HepG2 (cell line): ENCODE measurements around the gene RBM5. TPM values are rescaled to one million over a fixed set of nuclear protein-coding genes. Genes with fewer than 3 reads are reported as not detected.

Experiments used
- ATAC-seq: fragments of 200-7000 bp; cut with Tn5 transposase; 3 replicates; pipeline ENCODE4 v1.9.1; 2020; ENCODE audit warnings: mild to moderate bottlenecking, moderate library complexity
- BruUV-seq: library from RNA; stranded (reverse); fragments of 400-500 nt; replicated peaks from 2 replicates; lab custom pipeline; 2021; lab: Mats Ljungman, UMichigan
- CTCF ChIA-PET: fragments of 300-600 bp; formaldehyde crosslinking; extraction: SDS; loops from one replicate; lab custom pipeline; 2021; ENCODE audit warnings: low total read pairs, inconsistent platforms, low intra/inter-chr PET ratio; lab: Yijun Ruan, JAX
- POLR2A ChIA-PET: fragments of 350-600 bp; sonication (Branson Sonifier 250); formaldehyde crosslinking; loops from one replicate; lab custom pipeline; 2020; ENCODE audit warnings: antibody characterized with exemption, inconsistent platforms; lab: Yijun Ruan, JAX
- DNase-seq: peaks from one replicate; pipeline ENCODE4 v3.0.0-alpha.2; 2015; ENCODE audit warnings: low spot score
- FAIRE-seq: peaks from 3 replicates; lab custom pipeline; 2011; peaks lifted over from hg19 to GRCh38; lab: Jason Lieb, UNC
- H2AFZ ChIP-seq: one replicate; pipeline ENCODE4 v1.6.1; 2011; ENCODE audit warnings: low read length, inconsistent platforms
- H3K27ac ChIP-seq: fragments of 300-600 bp; 3 replicates; pipeline ENCODE4 v1.8.0; 2011; ENCODE audit warnings: mixed run types, mild to moderate bottlenecking, mixed read lengths, low read length, inconsistent platforms; ENCODE audit not compliant: insufficient read depth; ENCODE audit errors: extremely low read length
- H3K27me3 ChIP-seq, 2 experiments: fragments of 200-600 bp in 1 of 2; 2 replicates in 1 of 2; 3 replicates in 1 of 2; pipeline versions ENCODE4 v1.6.0 to v1.8.0; 2011; ENCODE audit warnings: low read length in 2 of 2, mild to moderate bottlenecking in 2 of 2, moderate library complexity in 2 of 2, inconsistent platforms in 1 of 2; ENCODE audit not compliant: insufficient read depth in 2 of 2, control insufficient read depth in 1 of 2
- H3K36me3 ChIP-seq, 2 experiments: fragments of 200-600 bp in 1 of 2; replicated peaks in 1 of 2; 2 replicates in 1 of 2; 3 replicates in 1 of 2; pipeline versions ENCODE4 v1.5.1 to v1.8.0; 2011; ENCODE audit warnings: low read length in 2 of 2, inconsistent platforms in 1 of 2; ENCODE audit not compliant: insufficient read depth in 2 of 2, control insufficient read depth in 1 of 2
- H3K4me1 ChIP-seq: 2 replicates; pipeline ENCODE4 v1.5.1; 2012; ENCODE audit warnings: low read length, inconsistent platforms; ENCODE audit not compliant: insufficient read depth
- H3K4me2 ChIP-seq: 2 replicates; pipeline ENCODE4 v1.6.0; 2011; ENCODE audit warnings: low read depth, low read length, inconsistent platforms
- H3K4me3 ChIP-seq, 3 experiments: fragments of 200-600 bp in 1 of 3; sonication (generic), shearing (Covaris generic) in 1 of 3; replicated peaks in 1 of 3; 2 replicates each; pipeline ENCODE4 v1.5.1; 2011 to 2016; ENCODE audit warnings: low read length in 3 of 3, inconsistent platforms in 2 of 3, low read depth in 2 of 3, mild to moderate bottlenecking in 2 of 3, control low read depth in 1 of 3, mixed read lengths in 1 of 3; ENCODE audit not compliant: insufficient read depth in 1 of 3
- H3K79me2 ChIP-seq: one replicate; pipeline ENCODE4 v1.6.1; 2011; ENCODE audit warnings: low read length, inconsistent platforms; ENCODE audit not compliant: insufficient read depth
- H3K9ac ChIP-seq: 2 replicates; pipeline ENCODE4 v1.6.0; 2011; ENCODE audit warnings: mild to moderate bottlenecking, low read depth, low read length, inconsistent platforms; ENCODE audit not compliant: insufficient read depth
- H3K9me3 ChIP-seq: 2 replicates; pipeline ENCODE4 v1.5.1; 2012; ENCODE audit warnings: mild to moderate bottlenecking, low read length
- H4K20me1 ChIP-seq: 2 replicates; pipeline ENCODE4 v1.6.0; 2011; ENCODE audit warnings: inconsistent platforms, mild to moderate bottlenecking, low read length, moderate library complexity; ENCODE audit not compliant: insufficient read depth
- CBX5 ChIP-seq: sonication (generic); formaldehyde crosslinking; IDR thresholded peaks from 2 replicates; pipeline ENCODE4 v1.4.0; 2020; ENCODE audit warnings: missing genetic modification reagents, borderline replicate concordance
- DDIT3 ChIP-seq: sonication (generic); formaldehyde crosslinking; IDR thresholded peaks from 2 replicates; pipeline ENCODE4 v1.4.0; 2020; ENCODE audit warnings: mild to moderate bottlenecking, missing genetic modification reagents
- EP300 ChIP-seq, 3 experiments: sonication (generic) in 1 of 3; formaldehyde crosslinking in 1 of 3; IDR thresholded peaks; 2 replicates each; pipeline versions ENCODE4 v1.5.1 to v1.6.1; 2011 to 2020; ENCODE audit warnings: low read depth in 2 of 3, low read length in 2 of 3, borderline replicate concordance in 1 of 3, improper control_type of control experiment in 1 of 3, mild to moderate bottlenecking in 1 of 3, missing genetic modification reagents in 1 of 3, moderate library complexity in 1 of 3
- ISL2 ChIP-seq: sonication (generic); formaldehyde crosslinking; IDR thresholded peaks from 2 replicates; pipeline ENCODE4 v1.5.0; 2020; ENCODE audit warnings: missing genetic modification reagents
- NFYB ChIP-seq: sonication (generic); formaldehyde crosslinking; IDR thresholded peaks from 2 replicates; pipeline ENCODE4 v1.4.0; 2020; ENCODE audit warnings: missing genetic modification reagents
- PHF5A ChIP-seq: IDR thresholded peaks from one replicate; pipeline ENCODE4 v1.6.1; 2018; ENCODE audit warnings: low read depth, missing genetic modification reagents; ENCODE audit not compliant: unreplicated experiment
- TCF12 ChIP-seq, 2 experiments: fragments of 450-650 bp in 1 of 2; sonication (generic) in 1 of 2; formaldehyde crosslinking in 1 of 2; IDR thresholded peaks; 2 replicates each; pipeline versions ENCODE4 v1.6.1 to v1.8.0; 2017 to 2022; ENCODE audit warnings: antibody characterized with exemption in 1 of 2, mild to moderate bottlenecking in 1 of 2, missing genetic modification reagents in 1 of 2, moderate library complexity in 1 of 2
- ZMYM4 ChIP-seq: sonication (generic); formaldehyde crosslinking; IDR thresholded peaks from 2 replicates; pipeline ENCODE4 v1.8.1; 2023; ENCODE audit warnings: mild to moderate bottlenecking, missing genetic modification reagents
- ZNF430 ChIP-seq: sonication (generic); formaldehyde crosslinking; IDR thresholded peaks from 2 replicates; pipeline ENCODE4 v1.9.0; 2021; ENCODE audit warnings: mild to moderate bottlenecking, missing genetic modification reagents
- ZNF44 ChIP-seq: sonication (generic); formaldehyde crosslinking; IDR thresholded peaks from 2 replicates; pipeline ENCODE4 v1.5.1; 2020; ENCODE audit warnings: mild to moderate bottlenecking, missing genetic modification reagents
- ZNF547 ChIP-seq: sonication (generic); formaldehyde crosslinking; IDR thresholded peaks from 2 replicates; pipeline ENCODE4 v1.5.1; 2020; ENCODE audit warnings: mild to moderate bottlenecking, missing genetic modification reagents
- ZNF710 ChIP-seq: sonication (generic); formaldehyde crosslinking; IDR thresholded peaks from 2 replicates; pipeline ENCODE4 v1.5.0; 2020; ENCODE audit warnings: mild to moderate bottlenecking, missing genetic modification reagents, borderline replicate concordance
- ZNF879 ChIP-seq: sonication (generic); formaldehyde crosslinking; IDR thresholded peaks from 2 replicates; pipeline ENCODE4 v1.8.1; 2023; ENCODE audit warnings: missing genetic modification reagents
- ZSCAN21 ChIP-seq: sonication (generic); formaldehyde crosslinking; IDR thresholded peaks from 2 replicates; pipeline ENCODE4 v1.8.0; 2022; ENCODE audit warnings: mild to moderate bottlenecking, missing genetic modification reagents, moderate library complexity, borderline replicate concordance
- WGBS: methylation state at CpG from one replicate; pipeline ENCODE4 v1.1.6; 2017; ENCODE audit warnings: low lambda C conversion rate; 5-methylcytosine and 5-hydroxymethylcytosine counted together
- in situ Hi-C: cut with HindIII; loops from 2 replicates; pipeline ENCODE4 v1.10.0; 2017; ENCODE audit warnings: low pct_unique_long_range_greater_than_20kb; ENCODE audit not compliant: extremely low pct_ligation_motif_present
- intact Hi-C: fragments of 100-400 bp; cut with micrococcal nuclease; formaldehyde crosslinking; loops from one replicate; pipeline ENCODE4 v1.10.0; 2022; ENCODE audit not compliant: unreplicated experiment
- polyA plus RNA-seq, 8 experiments: library from polyadenylated mRNA; depleted of rRNA in 3 of 8; stranded (reverse) in 7 of 8; unstranded in 1 of 8; fragments of >200 nt; fragmentation: Illumina TruSeq in 4 of 8; extraction: Trizol in 4 of 8; gene quantifications; 2 replicates each; pipeline versions ENCODE4 v1.2.1 to v1.2.3, GENCODE V29; 2011 to 2016; ENCODE audit warnings: low read depth in 4 of 8, missing spikeins in 1 of 8, mixed read lengths in 1 of 8; ENCODE audit not compliant: insufficient read depth in 1 of 8
- total RNA-seq, 5 experiments: library from RNA; depleted of rRNA; stranded (reverse); fragments of >200 nt; fragmentation: Illumina TruSeq; extraction: Trizol; gene quantifications; 2 replicates each; pipeline ENCODE4 v1.2.3, GENCODE V29; 2016; ENCODE audit warnings: low read depth in 1 of 5

RBM5 gene
- total and polyA plus RNA-seq, 2 of the 13 experiments (the other 11 are each of a cell fraction or from before 2014, with no cell fraction given), result 106 to 204 TPM

- POLR2A ChIA-PET, result interaction anchor here (0.9 to 1.9 kb wide), 4 partner anchors 9 to 19 kb away, joined by 3 to 6 read pairs (median 3); no protein-coding TSS in a partner anchor
- Histone ChIP-seq H3K79me2 (no peaks in the 10 kb centered on the region), H3K4me3 (no peak overlapping the region), H3K27ac (no peak overlapping the region), H3K36me3 (no peaks in the 10 kb centered on the region), H3K4me1 (peaks cover 7% of the 10 kb centered on the region; the same call in 1 of the 2 replicates), H3K27me3 (peaks cover 28 to 67% of the 10 kb centered on the region in 2 experiments; a peak in 4 of 5 replicates), H4K20me1 (no peaks in the 10 kb centered on the region), H3K9me3 (no peaks in the 10 kb centered on the region), H2AFZ (no peak overlapping the region), H3K4me2 (no peak overlapping the region), H3K9ac (no peak overlapping the region)
- ATAC-seq (peak; percentile 22), DNase-seq (no peak), FAIRE-seq (no peak)
- CTCF ChIA-PET, result no interaction called here
- no TSS peak for BruUV-seq
- in situ Hi-C loops, result no loop called here
- TF ChIP-seq EP300 (IDR thresholded peaks at IDR 0.05; ENCODE audit: low read depth in 2 of 2, low read length in 2 of 2), result no peak
- TF ChIP-seq EP300 (CRISPR knock-in tag; IDR thresholded peaks at IDR 0.05; ENCODE audit: borderline replicate concordance), result no peak
- TF ChIP-seq ZNF44 (CRISPR knock-in tag), result no peak
- TF ChIP-seq ZSCAN21, result no peak
- no peak for TF ChIP-seq ISL2 (CRISPR knock-in tag)
- TF ChIP-seq ZNF430, result no peak
- no peak for TF ChIP-seq DDIT3 (CRISPR knock-in tag)
- TF ChIP-seq PHF5A (CRISPR knock-in tag), result no peak
- TF ChIP-seq ZNF547 (CRISPR knock-in tag), result no peak
- no peak for TF ChIP-seq TCF12 (IDR thresholded peaks at IDR 0.05)
- TF ChIP-seq TCF12 (CRISPR knock-in tag; IDR thresholded peaks at IDR 0.05), result no peak
- no peak for TF ChIP-seq NFYB (CRISPR knock-in tag)
- no peak for TF ChIP-seq ZNF879
- no peak for TF ChIP-seq CBX5
- TF ChIP-seq ZMYM4 (CRISPR knock-in tag), result no peak
- TF ChIP-seq ZNF710, result no peak
- intact Hi-C loops, result no loop called here
- WGBS, result no CpG with 5 or more reads among the region's 6 CpGs
Observed at GRCh38 chr3:50136714-50137405, 48.1 kb downstream of the RBM5 start.
